Measurements from ENCODE around the gene SIPA1L3. TPM values are rescaled to one million over a fixed set of nuclear protein-coding genes. Genes with fewer than 3 reads are reported as not detected.

Gene SIPA1L3
- polyA plus RNA-seq, 1 of the 3 experiments (the other 2 are of a cell fraction), result 11.6 TPM

GRCh38 chr19:38105574-38105973 is 198.6 kb downstream of the SIPA1L3 start:
- Histone ChIP-seq H3K27ac (ENCODE audit: low read depth in 2 of 2, low read length in 1 of 2) (no peak overlapping the region), H3K4me3 (ENCODE audit: low read depth in 2 of 2, low read length in 1 of 2) (no peak overlapping the region), H3K27me3 (ENCODE audit: insufficient read depth) (no peaks in the 10 kb centered on the region), H3F3A (replicated peaks; ENCODE audit: insufficient read depth) (no peaks in the 10 kb centered on the region), H3K79me2 (ENCODE audit: insufficient read depth) (no peaks in the 10 kb centered on the region), H4K20me1 (ENCODE audit: insufficient read depth) (no peaks in the 10 kb centered on the region), H3K36me3 (replicated peaks in 1 of 2; ENCODE audit: control insufficient read depth in 1 of 2, insufficient read depth in 2 of 2, low read length in 1 of 2) (peaks cover 15 to 32% of the 10 kb centered on the region in 2 experiments), H3K4me1 (ENCODE audit: control insufficient read depth in 1 of 2, insufficient read depth in 2 of 2, low read depth in 1 of 2, low read length in 1 of 2) (no peaks in the 10 kb centered on the region), H3K4me2 (no peak overlapping the region), H3K9ac (no peak overlapping the region), H3K9me2 (no peaks in the 10 kb centered on the region), H2AFZ (ENCODE audit: low read depth) (no peak overlapping the region), H3K9me3 (no peaks in the 10 kb centered on the region)
- TF ChIP-seq EZH2phosphoT487 (IDR thresholded peaks at IDR 0.05; ENCODE audit: borderline replicate concordance, low read depth), result no peak
- WGBS (ENCODE audit: low lambda C conversion rate), result 84% methylated on average over 4 of the region's 4 CpGs
- CTCF ChIA-PET, result no interaction called here
- POLR2A ChIA-PET, result no interaction called here
- no peak for DNase-seq

- H2AFZ ChIP-seq (ENCODE audit: low read depth), result no peak overlapping the region
- POLR2A ChIA-PET, result no interaction called here
- no peak overlapping the region for H3K27ac ChIP-seq (ENCODE audit: low read depth in 2 of 2, low read length in 1 of 2)
- no peak overlapping the region for H3K9ac ChIP-seq
- H4K20me1 ChIP-seq (ENCODE audit: insufficient read depth), result no peaks in the 10 kb centered on the region
- DNase-seq, result no peak
- H3K9me3 ChIP-seq, result no peaks in the 10 kb centered on the region
- H3K4me2 ChIP-seq, result no peak overlapping the region
- H3K4me3 ChIP-seq (ENCODE audit: low read depth in 2 of 2, low read length in 1 of 2), result no peak overlapping the region
- H3K9me2 ChIP-seq, result no peaks in the 10 kb centered on the region
- WGBS (ENCODE audit: low lambda C conversion rate), result 100% methylated on average over 2 of the region's 4 CpGs
- TF ChIP-seq EP300 (IDR thresholded peaks at IDR 0.05; ENCODE audit: borderline replicate concordance in 1 of 2, low read depth in 1 of 2, low read length in 1 of 2) (no peak), RXRA (IDR thresholded peaks at IDR 0.05; ENCODE audit: borderline replicate concordance, low read depth) (no peak), FOXJ3 (CRISPR knock-in tag; IDR thresholded peaks at IDR 0.05) (no peak), MXI1 (IDR thresholded peaks at IDR 0.05; ENCODE audit: low read depth, low read length) (no peak), GABPA (IDR thresholded peaks at IDR 0.05; ENCODE audit: low read depth) (no peak), EZH2phosphoT487 (IDR thresholded peaks at IDR 0.05; ENCODE audit: borderline replicate concordance, low read depth) (no peak), TAF1 (IDR thresholded peaks at IDR 0.05; ENCODE audit: borderline replicate concordance, low read depth, low read length) (no peak), FOXM1 (IDR thresholded peaks at IDR 0.05; ENCODE audit: low read depth) (no peak), USF2 (IDR thresholded peaks at IDR 0.05; ENCODE audit: borderline replicate concordance, low read depth, low read length) (no peak), TEAD4 (IDR thresholded peaks at IDR 0.05; ENCODE audit: borderline replicate concordance, insufficient read depth) (no peak), ZBTB33 (IDR thresholded peaks at IDR 0.05; ENCODE audit: borderline replicate concordance, low read depth) (no peak), RCOR1 (IDR thresholded peaks at IDR 0.05; ENCODE audit: low read length) (no peak), ELF1 (IDR thresholded peaks at IDR 0.05) (no peak), TCF12 (IDR thresholded peaks at IDR 0.05) (no peak), NFIC (IDR thresholded peaks at IDR 0.05; ENCODE audit: borderline replicate concordance) (no peak), CTCF (IDR thresholded peaks at IDR 0.05) (no peak)
- CTCF ChIA-PET, result interaction anchor here (0.7 to 1.5 kb wide), 5 partner anchors 12 to 208 kb away, joined by 3 to 9 read pairs (median 3); no protein-coding TSS in a partner anchor
- no peaks in the 10 kb centered on the region for H3K27me3 ChIP-seq (ENCODE audit: insufficient read depth)
- no peaks in the 10 kb centered on the region for H3F3A ChIP-seq (replicated peaks; ENCODE audit: insufficient read depth)
- peaks cover 27 to 28% of the 10 kb centered on the region in 2 experiments for H3K36me3 ChIP-seq (replicated peaks in 1 of 2; ENCODE audit: control insufficient read depth in 1 of 2, insufficient read depth in 2 of 2, low read length in 1 of 2)
- no peaks in the 10 kb centered on the region for H3K79me2 ChIP-seq (ENCODE audit: insufficient read depth)
- no peaks in the 10 kb centered on the region for H3K4me1 ChIP-seq (ENCODE audit: control insufficient read depth in 1 of 2, insufficient read depth in 2 of 2, low read depth in 1 of 2, low read length in 1 of 2)
These were observed 200.1 kb downstream of the SIPA1L3 start for GRCh38 chr19:38107129-38107528.

Data from SK-N-SH (cell line).